A673 (cell line): ENCODE measurements around the gene KCNMA1. TPM values are rescaled to one million over a fixed set of nuclear protein-coding genes. Genes with fewer than 3 reads are reported as not detected.
A peak's percentile ranks its signal among the peaks of the same experiment; 100 is the strongest.

Source experiments
- BruUV-seq: library from RNA; stranded (reverse); fragments of 400-500 nt; replicated peaks from 2 replicates; lab custom pipeline; 2021; lab: Mats Ljungman, UMichigan
- CTCF ChIA-PET: fragments of 300-600 bp; sonication (Branson Sonifier 250); formaldehyde crosslinking; loops from one replicate; lab custom pipeline; 2022; ENCODE audit warnings: antibody characterized with exemption; lab: Charles Lee
- POLR2A ChIA-PET: fragments of 300-600 bp; sonication (Branson Sonifier 250); formaldehyde crosslinking; loops from one replicate; lab custom pipeline; 2022; ENCODE audit warnings: antibody characterized with exemption; ENCODE audit not compliant: low non-redundant PET; lab: Charles Lee
- DNase-seq: peaks from one replicate; pipeline ENCODE4 v3.0.0-alpha.2; 2015; ENCODE audit warnings: low spot score
- H3K27ac ChIP-seq: fragments of 200-600 bp; sonication (generic); 2 replicates; pipeline ENCODE4 v1.5.1; 2016; ENCODE audit warnings: mixed run types, low read depth, mild to moderate bottlenecking, mixed read lengths, antibody characterized with exemption, low read length; ENCODE audit not compliant: poor library complexity, severe bottlenecking
- H3K27me3 ChIP-seq: fragments of 200-600 bp; sonication (generic); replicated peaks from 2 replicates; pipeline ENCODE4 v1.6.1; 2017; ENCODE audit warnings: mixed run types, low read depth, mild to moderate bottlenecking, mixed read lengths, antibody characterized with exemption, low read length; ENCODE audit not compliant: insufficient read depth, poor library complexity
- H3K36me3 ChIP-seq: fragments of 200-600 bp; sonication (generic); 2 replicates; pipeline ENCODE4 v1.6.1; 2016; ENCODE audit warnings: mixed run types, mild to moderate bottlenecking, mixed read lengths, antibody characterized with exemption, low read length; ENCODE audit not compliant: insufficient read depth, poor library complexity, severe bottlenecking
- H3K4me1 ChIP-seq: fragments of 200-600 bp; sonication (generic); 2 replicates; pipeline ENCODE4 v1.6.1; 2017; ENCODE audit warnings: mixed run types, mild to moderate bottlenecking, mixed read lengths, antibody characterized with exemption, low read length; ENCODE audit not compliant: insufficient read depth, poor library complexity, severe bottlenecking
- H3K4me3 ChIP-seq: fragments of 200-600 bp; sonication (generic); 2 replicates; pipeline ENCODE4 v1.5.1; 2016; ENCODE audit warnings: low read depth, mixed run types, mild to moderate bottlenecking, mixed read lengths, low read length; ENCODE audit not compliant: poor library complexity, severe bottlenecking
- H3K9me3 ChIP-seq: fragments of 200-600 bp; sonication (generic); 2 replicates; pipeline ENCODE4 v1.6.1; 2016; ENCODE audit warnings: mixed run types, low read depth, mild to moderate bottlenecking, mixed read lengths, antibody characterized with exemption, low read length; ENCODE audit not compliant: poor library complexity, severe bottlenecking
- EZH2 ChIP-seq: fragments of 200-600 bp; sonication (generic); IDR thresholded peaks from 2 replicates; pipeline ENCODE4 v1.6.1; 2017; ENCODE audit warnings: borderline replicate concordance, low read depth, mild to moderate bottlenecking, mixed read lengths, antibody characterized with exemption, low read length; ENCODE audit not compliant: poor library complexity, severe bottlenecking
- intact Hi-C: fragments of 100-400 bp; cut with micrococcal nuclease; formaldehyde crosslinking; loops from one replicate; pipeline ENCODE4 v1.10.0; 2022; ENCODE audit not compliant: unreplicated experiment
- total RNA-seq: library from RNA; stranded (reverse); gene quantifications from 2 replicates; pipeline ENCODE4 v1.2.3, GENCODE V29; 2021
- TF ChIP-seq, protein P1 (sequence below): fragments of 300-800, 200-600 bp; sonication (generic); conservative IDR thresholded peaks from 2 replicates; pipeline ENCODE4 v1.5.1; 2017; ENCODE audit warnings: low read depth, mild to moderate bottlenecking, antibody characterized with exemption, low read length, moderate library complexity, mixed read lengths

Gene KCNMA1
- total RNA-seq, 1 experiment from 2014 or later: 0.84 TPM

GRCh38 chr10:77180794-77181193 lies 456.8 kb downstream of the KCNMA1 start:
- ChIA-PET POLR2A (no interaction called here), CTCF (no interaction called here)
- Histone ChIP-seq H3K9me3 (no peaks in the 10 kb centered on the region), H3K4me1 (no peaks in the 10 kb centered on the region), H3K36me3 (no peaks in the 10 kb centered on the region), H3K27ac (no peak overlapping the region), H3K27me3 (no peaks in the 10 kb centered on the region), H3K4me3 (no peak overlapping the region)
- intact Hi-C loops: no loop called here
- no TSS peak for BruUV-seq
- TF ChIP-seq, protein P1, sequence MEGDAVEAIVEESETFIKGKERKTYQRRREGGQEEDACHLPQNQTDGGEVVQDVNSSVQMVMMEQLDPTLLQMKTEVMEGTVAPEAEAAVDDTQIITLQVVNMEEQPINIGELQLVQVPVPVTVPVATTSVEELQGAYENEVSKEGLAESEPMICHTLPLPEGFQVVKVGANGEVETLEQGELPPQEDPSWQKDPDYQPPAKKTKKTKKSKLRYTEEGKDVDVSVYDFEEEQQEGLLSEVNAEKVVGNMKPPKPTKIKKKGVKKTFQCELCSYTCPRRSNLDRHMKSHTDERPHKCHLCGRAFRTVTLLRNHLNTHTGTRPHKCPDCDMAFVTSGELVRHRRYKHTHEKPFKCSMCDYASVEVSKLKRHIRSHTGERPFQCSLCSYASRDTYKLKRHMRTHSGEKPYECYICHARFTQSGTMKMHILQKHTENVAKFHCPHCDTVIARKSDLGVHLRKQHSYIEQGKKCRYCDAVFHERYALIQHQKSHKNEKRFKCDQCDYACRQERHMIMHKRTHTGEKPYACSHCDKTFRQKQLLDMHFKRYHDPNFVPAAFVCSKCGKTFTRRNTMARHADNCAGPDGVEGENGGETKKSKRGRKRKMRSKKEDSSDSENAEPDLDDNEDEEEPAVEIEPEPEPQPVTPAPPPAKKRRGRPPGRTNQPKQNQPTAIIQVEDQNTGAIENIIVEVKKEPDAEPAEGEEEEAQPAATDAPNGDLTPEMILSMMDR: no peak
- no peak for TF ChIP-seq EZH2
- DNase-seq: no peak

- DNase-seq: no peak
- Histone ChIP-seq H3K4me3 (no peak overlapping the region), H3K27me3 (no peaks in the 10 kb centered on the region), H3K4me1 (no peaks in the 10 kb centered on the region), H3K9me3 (no peaks in the 10 kb centered on the region), H3K36me3 (no peaks in the 10 kb centered on the region), H3K27ac (no peak overlapping the region)
- no peak for TF ChIP-seq EZH2
- TF ChIP-seq, protein P1: no peak
- CTCF ChIA-PET: no interaction called here
- intact Hi-C loops: no loop called here
- POLR2A ChIA-PET: no interaction called here
- no TSS peak for BruUV-seq
These were observed 457.5 kb downstream of the KCNMA1 start for GRCh38 chr10:77180104-77180503.

DNA sequence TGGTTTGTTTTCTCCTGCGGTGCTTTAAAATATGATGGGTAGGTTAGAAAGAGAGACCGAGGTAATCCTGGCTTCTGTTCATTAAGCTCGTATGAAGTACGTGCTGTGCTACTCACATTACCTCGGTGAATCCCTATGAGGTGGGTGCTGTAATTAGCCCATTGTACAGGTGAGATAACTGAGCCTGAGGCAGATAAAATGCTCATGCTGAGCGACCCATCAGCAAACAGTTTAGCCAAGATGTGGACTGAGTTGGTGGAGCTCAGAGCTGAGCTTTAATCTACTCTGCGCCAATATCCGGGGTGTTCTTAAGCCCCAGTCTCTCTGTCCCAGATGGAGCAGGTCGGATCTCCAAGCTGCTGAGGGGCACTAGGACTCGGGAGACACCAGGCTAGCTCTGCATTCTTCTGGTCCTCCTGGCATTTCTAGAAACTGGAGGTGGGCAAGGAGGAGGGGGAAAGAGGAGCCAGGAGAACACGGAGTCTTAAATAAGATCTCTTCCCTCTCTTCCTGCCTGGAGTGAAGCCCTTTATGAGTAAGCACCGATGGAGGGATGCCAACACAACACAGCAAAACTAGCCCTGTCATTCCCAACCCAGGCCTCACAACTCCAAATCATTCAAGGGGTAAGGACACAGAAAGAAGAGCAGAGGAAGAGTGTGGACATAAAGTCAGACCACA lies 458.5 kb downstream of the KCNMA1 start:
- POLR2A ChIA-PET: no interaction called here
- intact Hi-C loops: loop anchor here (10.0 kb wide), 1 partner anchor 216 kb away; no protein-coding TSS in a partner anchor
- TF ChIP-seq, protein P1: no peak
- no peak for TF ChIP-seq EZH2
- H3K4me3 ChIP-seq: no peak overlapping the region
- H3K9me3 ChIP-seq: no peaks in the 10 kb centered on the region
- CTCF ChIA-PET: interaction anchor here (0.8 kb wide), 1 partner anchor 462 kb away, joined by 3 read pairs; no protein-coding TSS in a partner anchor
- no peaks in the 10 kb centered on the region for H3K27me3 ChIP-seq
- no TSS peak for BruUV-seq
- no peaks in the 10 kb centered on the region for H3K36me3 ChIP-seq
- peak; percentile 19 for DNase-seq
- H3K4me1 ChIP-seq: no peaks in the 10 kb centered on the region
- H3K27ac ChIP-seq: no peak overlapping the region
